ENCODE measurements around the gene DOCK1. TPM values are rescaled to one million over a fixed set of nuclear protein-coding genes. Genes with fewer than 3 reads are reported as not detected.

DOCK1 gene
- total RNA-seq, 6 experiments from 2014 or later = 50.6 to 59.9 (median 54.7) TPM

GRCh38 chr10:127357265-127357664 lies 452.0 kb downstream of the DOCK1 start:
- no peak for TF ChIP-seq CTCF (IDR thresholded peaks at IDR 0.05)
- Mint-ChIP-seq H3K9me3 (no peaks in the 10 kb centered on the region), H3K36me3 (ENCODE audit: low read depth) (0 out of 2 replicates have a peak, but pooled peaks cover 5% of the 10 kb centered on the region), H3K27ac (no peak overlapping the region), H3K27me3 (ENCODE audit: insufficient read depth) (no peaks in the 10 kb centered on the region), H3K4me3 (no peak overlapping the region), H3K4me1 (ENCODE audit: low read depth) (no peaks in the 10 kb centered on the region)
- DNase-seq = no peak

- H3K4me1 Mint-ChIP-seq (ENCODE audit: low read depth) = no peaks in the 10 kb centered on the region
- no peak for TF ChIP-seq CTCF (IDR thresholded peaks at IDR 0.05)
- DNase-seq = no peak
- no peak overlapping the region for H3K27ac Mint-ChIP-seq
- H3K9me3 Mint-ChIP-seq = no peaks in the 10 kb centered on the region
- H3K27me3 Mint-ChIP-seq (ENCODE audit: insufficient read depth) = no peaks in the 10 kb centered on the region
- no peak overlapping the region for H3K4me3 Mint-ChIP-seq
- peaks cover 10% of the 10 kb centered on the region; the same call in 1 of the 2 replicates for H3K36me3 Mint-ChIP-seq (ENCODE audit: low read depth)
Measured at GRCh38 chr10:127358337-127358736, 453.1 kb downstream of the DOCK1 start.

GRCh38 chr10:127364034-127364433 lies 458.8 kb downstream of the DOCK1 start:
- H3K9me3 Mint-ChIP-seq = no peaks in the 10 kb centered on the region
- peaks cover 10% of the 10 kb centered on the region; the same call in 1 of the 2 replicates for H3K36me3 Mint-ChIP-seq (ENCODE audit: low read depth)
- no peak overlapping the region for H3K27ac Mint-ChIP-seq
- no peak for DNase-seq
- TF ChIP-seq CTCF (IDR thresholded peaks at IDR 0.05) = no peak
- no peaks in the 10 kb centered on the region for H3K4me1 Mint-ChIP-seq (ENCODE audit: low read depth)
- H3K4me3 Mint-ChIP-seq = no peak overlapping the region
- H3K27me3 Mint-ChIP-seq (ENCODE audit: insufficient read depth) = peaks cover 2% of the 10 kb centered on the region; the same call in 1 of the 2 replicates

- no peak overlapping the region for H3K4me3 Mint-ChIP-seq
- H3K4me1 Mint-ChIP-seq (ENCODE audit: low read depth) = no peaks in the 10 kb centered on the region
- H3K27ac Mint-ChIP-seq = no peak overlapping the region
- no peak for TF ChIP-seq CTCF (IDR thresholded peaks at IDR 0.05)
- no peaks in the 10 kb centered on the region for H3K9me3 Mint-ChIP-seq
- no peak for DNase-seq
- peaks cover 2% of the 10 kb centered on the region; the same call in 1 of the 2 replicates for H3K27me3 Mint-ChIP-seq (ENCODE audit: insufficient read depth)
- H3K36me3 Mint-ChIP-seq (ENCODE audit: low read depth) = peaks cover 4% of the 10 kb centered on the region; the same call in 1 of the 2 replicates
Measured at GRCh38 chr10:127368101-127368500, 462.9 kb downstream of the DOCK1 start.

GRCh38 chr10:127368929-127369328 lies 463.7 kb downstream of the DOCK1 start:
- no peak for DNase-seq
- no peak for TF ChIP-seq CTCF (IDR thresholded peaks at IDR 0.05)
- H3K27me3 Mint-ChIP-seq (ENCODE audit: insufficient read depth) = peaks cover 2% of the 10 kb centered on the region; the same call in 1 of the 2 replicates

GRCh38 chr10:127370601-127371000 lies 465.4 kb downstream of the DOCK1 start:
- H3K4me1 Mint-ChIP-seq (ENCODE audit: low read depth) = no peaks in the 10 kb centered on the region
- H3K9me3 Mint-ChIP-seq = no peaks in the 10 kb centered on the region
- no peak for DNase-seq
- H3K27me3 Mint-ChIP-seq (ENCODE audit: insufficient read depth) = peaks cover 2% of the 10 kb centered on the region; the same call in 1 of the 2 replicates
- no peak overlapping the region for H3K4me3 Mint-ChIP-seq
- no peak overlapping the region for H3K27ac Mint-ChIP-seq
- TF ChIP-seq CTCF (IDR thresholded peaks at IDR 0.05) = no peak
- H3K36me3 Mint-ChIP-seq (ENCODE audit: low read depth) = peaks cover 9% of the 10 kb centered on the region

More at GRCh38 chr10:127368929-127369328, 463.7 kb downstream of the DOCK1 start:
- Mint-ChIP-seq H3K4me1 (ENCODE audit: low read depth) (no peaks in the 10 kb centered on the region), H3K36me3 (ENCODE audit: low read depth) (peaks cover 4% of the 10 kb centered on the region), H3K9me3 (no peaks in the 10 kb centered on the region), H3K27ac (no peak overlapping the region), H3K4me3 (no peak overlapping the region)

Data from HFFc6 (cell line).